Stomach (tissue), 9 donors: ENCODE measurements around the gene LUZP2. TPM values are rescaled to one million over a fixed set of nuclear protein-coding genes. Genes with fewer than 3 reads are reported as not detected.

Experiments
- DNase-seq, 2 donors: peaks; one replicate each; pipeline versions ENCODE4 v3.0.0 to v3.0.0-alpha.2; 2013 to 2019
- H3K27ac ChIP-seq, 5 donors: fragments of 200-600 bp in 4 of 5; sonication (generic) in 4 of 5; one replicate each; pipeline ENCODE4 v1.5.1; 2013 to 2019; ENCODE audit warnings: mild to moderate bottlenecking in 1 of 5, moderate library complexity in 1 of 5
- H3K27me3 ChIP-seq, 3 donors: fragments of 200-600 bp; sonication (generic); one replicate each; pipeline ENCODE4 v1.5.1; 2017 to 2019; ENCODE audit warnings: mixed run types in 1 of 3
- H3K36me3 ChIP-seq, 4 donors: fragments of 200-600 bp; sonication (generic); 1 replicate in 3 of 4; 2 replicates in 1 of 4; pipeline ENCODE4 v1.5.1; 2016 to 2019
- H3K4me1 ChIP-seq, 4 donors: fragments of 200-600 bp; sonication (generic); one replicate each; pipeline ENCODE4 v1.5.1; 2016 to 2019
- H3K4me3 ChIP-seq, 4 donors: fragments of 200-600 bp; sonication (generic) in 3 of 4; one replicate each; pipeline ENCODE4 v1.5.1; 2016 to 2019; ENCODE audit warnings: mild to moderate bottlenecking in 1 of 4
- H3K9me3 ChIP-seq, 4 donors: fragments of 200-600 bp; sonication (generic); one replicate each; pipeline ENCODE4 v1.5.1; 2016 to 2019
- EP300 ChIP-seq: sonication (generic); formaldehyde crosslinking; IDR thresholded peaks from one replicate; pipeline ENCODE4 v1.6.1; 2017; ENCODE audit warnings: antibody characterized with exemption
- POLR2A ChIP-seq, 4 donors: fragments of 450-650 bp; IDR thresholded peaks; one replicate each; pipeline ENCODE4 v1.6.1; 2016; ENCODE audit warnings: antibody characterized with exemption in 4 of 4, control low read depth in 2 of 4, mild to moderate bottlenecking in 1 of 4, moderate library complexity in 1 of 4
- POLR2AphosphoS5 ChIP-seq, 3 donors: sonication (generic); formaldehyde crosslinking; IDR thresholded peaks; one replicate each; pipeline ENCODE4 v1.6.1; 2016; ENCODE audit warnings: antibody characterized with exemption in 3 of 3
- WGBS, 5 donors: extraction: QIAGEN DNeasy Blood & Tissue Kit in 3 of 5; methylation state at CpG; one replicate each; pipeline versions ENCODE4 v1.1.5 to v1.1.7; 2013 to 2018; 5-methylcytosine and 5-hydroxymethylcytosine counted together
- intact Hi-C: fragments of 100-400 bp; cut with DNase I; formaldehyde crosslinking; loops from one replicate; pipeline ENCODE4 v1.15.1; 2023; ENCODE audit warnings: low total_unique reads
- polyA plus RNA-seq, 3 donors: library from polyadenylated mRNA; stranded (reverse); fragments of 200-250 nt; gene quantifications; one replicate each; pipeline ENCODE4 v1.2.3, GENCODE V29; 2013
- total RNA-seq, 5 donors: library from RNA; depleted of rRNA; stranded (reverse); fragments of >200 nt; gene quantifications; one replicate each; pipeline versions ENCODE4 v1.1.0 to v1.2.3, GENCODE V29; 2014 to 2016
- TF ChIP-seq, protein P1 (sequence below), 7 experiments: fragments of 450-650 bp in 4 of 7; fragments of 200-600 bp in 3 of 7; sonication (generic) in 3 of 7; IDR thresholded peaks; one replicate each; pipeline ENCODE4 v1.5.1; 2016 to 2019; ENCODE audit warnings: antibody characterized with exemption in 7 of 7, control low read depth in 2 of 7, mild to moderate bottlenecking in 1 of 7
- donor health status: healthy with polysubstance abuse.
- donor health status: Bipolar disorder and iron deficiency.
- donor health status: healthy.

LUZP2 gene
- total and polyA plus RNA-seq, 8 donors, result 0.06 to 6.8 (median 0.23) TPM; not detected in 4

DNA sequence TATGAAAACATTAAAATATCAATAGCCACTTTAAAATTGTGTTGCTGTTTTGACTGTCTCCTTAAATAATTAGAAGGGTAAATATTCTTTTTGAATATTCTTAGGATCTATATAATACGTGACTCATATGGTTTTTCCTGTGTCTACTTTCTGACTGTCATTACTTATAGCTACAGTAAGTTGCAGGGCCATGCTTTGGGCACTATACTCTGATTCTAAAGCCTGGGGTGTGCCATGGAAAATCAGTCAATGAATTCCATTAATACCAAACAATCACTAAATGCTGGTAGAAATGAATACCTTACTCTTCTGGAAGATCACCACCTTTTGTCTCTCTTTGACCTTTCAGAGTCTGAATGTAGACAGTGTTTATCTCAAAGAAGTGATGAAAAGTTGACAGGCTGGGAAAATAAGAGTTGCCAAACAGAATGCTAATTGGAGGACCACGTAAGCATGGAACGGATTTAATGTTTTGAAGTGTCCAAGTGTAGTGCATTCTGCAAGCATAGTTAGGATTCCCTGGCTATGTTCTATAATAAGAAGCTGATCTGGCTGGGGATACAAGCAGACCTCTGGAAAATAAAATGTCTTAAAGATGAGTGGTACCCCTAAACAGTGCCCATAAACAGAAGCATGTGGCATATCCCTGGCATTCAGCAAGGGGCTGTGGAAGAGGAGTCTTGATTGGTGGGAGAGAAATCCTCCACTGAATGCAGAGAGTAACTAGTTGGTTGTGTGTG lies 16.8 kb downstream of the LUZP2 start:
- no peak overlapping the region for H3K4me3 ChIP-seq
- no peaks in the 10 kb centered on the region for H3K27me3 ChIP-seq
- WGBS, 5 donors, result 73 to 87% (median 84%) methylated on average over 3 of the region's 3 CpGs
- TF ChIP-seq POLR2AphosphoS5 (IDR thresholded peaks at IDR 0.05) (no peak), POLR2A (IDR thresholded peaks at IDR 0.05) (no peak), EP300 (no peak)
- TF ChIP-seq, protein P1, sequence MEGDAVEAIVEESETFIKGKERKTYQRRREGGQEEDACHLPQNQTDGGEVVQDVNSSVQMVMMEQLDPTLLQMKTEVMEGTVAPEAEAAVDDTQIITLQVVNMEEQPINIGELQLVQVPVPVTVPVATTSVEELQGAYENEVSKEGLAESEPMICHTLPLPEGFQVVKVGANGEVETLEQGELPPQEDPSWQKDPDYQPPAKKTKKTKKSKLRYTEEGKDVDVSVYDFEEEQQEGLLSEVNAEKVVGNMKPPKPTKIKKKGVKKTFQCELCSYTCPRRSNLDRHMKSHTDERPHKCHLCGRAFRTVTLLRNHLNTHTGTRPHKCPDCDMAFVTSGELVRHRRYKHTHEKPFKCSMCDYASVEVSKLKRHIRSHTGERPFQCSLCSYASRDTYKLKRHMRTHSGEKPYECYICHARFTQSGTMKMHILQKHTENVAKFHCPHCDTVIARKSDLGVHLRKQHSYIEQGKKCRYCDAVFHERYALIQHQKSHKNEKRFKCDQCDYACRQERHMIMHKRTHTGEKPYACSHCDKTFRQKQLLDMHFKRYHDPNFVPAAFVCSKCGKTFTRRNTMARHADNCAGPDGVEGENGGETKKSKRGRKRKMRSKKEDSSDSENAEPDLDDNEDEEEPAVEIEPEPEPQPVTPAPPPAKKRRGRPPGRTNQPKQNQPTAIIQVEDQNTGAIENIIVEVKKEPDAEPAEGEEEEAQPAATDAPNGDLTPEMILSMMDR (IDR thresholded peaks at IDR 0.05), result no peak
- DNase-seq, result no peak
- H3K27ac ChIP-seq, result no peak overlapping the region
- no peaks in the 10 kb centered on the region for H3K9me3 ChIP-seq
- no peaks in the 10 kb centered on the region for H3K36me3 ChIP-seq
- H3K4me1 ChIP-seq, result no peaks in the 10 kb centered on the region
- intact Hi-C loops, result no loop called here

DNA sequence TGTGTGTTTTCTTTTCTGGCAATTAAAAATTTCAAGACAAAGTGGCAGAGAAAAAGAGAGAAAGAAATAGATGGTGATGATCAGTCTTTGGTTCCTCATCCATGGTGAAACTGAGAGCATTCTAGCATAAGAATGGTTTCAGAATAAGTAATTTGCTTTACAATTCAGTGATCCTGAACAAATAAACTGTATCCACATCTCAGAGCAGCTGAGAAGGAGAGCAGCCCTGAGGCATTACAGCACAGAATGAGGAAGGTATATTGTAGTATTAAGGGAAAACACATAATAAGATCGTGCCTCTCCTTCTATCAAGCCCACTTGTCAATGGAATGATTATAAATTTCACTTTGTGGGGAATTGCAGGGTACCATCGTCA lies 17.4 kb downstream of the LUZP2 start:
- DNase-seq, result no peak
- no peaks in the 10 kb centered on the region for H3K9me3 ChIP-seq

DNA sequence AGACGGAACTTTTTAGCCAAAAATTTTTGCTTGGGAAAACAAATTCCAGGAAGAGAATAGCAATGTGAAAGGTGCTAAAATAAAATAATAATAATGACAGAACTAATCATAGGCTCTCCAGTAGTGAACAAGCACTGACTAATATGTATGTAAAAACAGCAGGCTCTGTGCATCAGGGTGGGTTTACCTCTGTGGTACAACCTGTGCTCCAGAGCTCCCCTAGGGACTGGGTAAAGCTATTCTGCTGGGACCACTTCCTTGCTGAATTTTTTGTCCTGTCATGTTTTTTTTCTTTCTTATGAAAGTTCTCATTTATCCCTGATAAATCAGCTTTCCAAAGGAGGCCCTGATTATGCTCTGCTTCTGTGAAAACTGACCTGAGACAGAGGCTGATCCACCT lies 18.8 kb downstream of the LUZP2 start:
- 83 to 96% (median 92%) methylated on average over 1 of the region's 1 CpG for WGBS, 5 donors
- H3K9me3 ChIP-seq, result no peaks in the 10 kb centered on the region
- no peaks in the 10 kb centered on the region for H3K36me3 ChIP-seq
- no peak for DNase-seq
- TF ChIP-seq POLR2A (IDR thresholded peaks at IDR 0.05), result no peak
- no peak for TF ChIP-seq EP300
- TF ChIP-seq, protein P1 (IDR thresholded peaks at IDR 0.05), result no peak
- TF ChIP-seq POLR2AphosphoS5 (IDR thresholded peaks at IDR 0.05), result no peak
- intact Hi-C loops, result no loop called here
- H3K4me1 ChIP-seq, result no peaks in the 10 kb centered on the region
- H3K27me3 ChIP-seq, result no peaks in the 10 kb centered on the region
- no peak overlapping the region for H3K4me3 ChIP-seq
- H3K27ac ChIP-seq, result no peak overlapping the region

More for the DNA sequence above, 17.4 kb downstream of the LUZP2 start:
- TF ChIP-seq, protein P1 (IDR thresholded peaks at IDR 0.05), result no peak
- TF ChIP-seq EP300, result no peak
- TF ChIP-seq POLR2AphosphoS5 (IDR thresholded peaks at IDR 0.05), result no peak
- no peak for TF ChIP-seq POLR2A (IDR thresholded peaks at IDR 0.05)
- H3K27ac ChIP-seq, result no peak overlapping the region
- H3K4me3 ChIP-seq, result no peak overlapping the region
- H3K27me3 ChIP-seq, result no peaks in the 10 kb centered on the region
- no peaks in the 10 kb centered on the region for H3K36me3 ChIP-seq
- WGBS, 5 donors, result 54 to 73% (median 69%) methylated on average over 2 of the region's 2 CpGs
- H3K4me1 ChIP-seq, result no peaks in the 10 kb centered on the region
- intact Hi-C loops, result no loop called here

DNA sequence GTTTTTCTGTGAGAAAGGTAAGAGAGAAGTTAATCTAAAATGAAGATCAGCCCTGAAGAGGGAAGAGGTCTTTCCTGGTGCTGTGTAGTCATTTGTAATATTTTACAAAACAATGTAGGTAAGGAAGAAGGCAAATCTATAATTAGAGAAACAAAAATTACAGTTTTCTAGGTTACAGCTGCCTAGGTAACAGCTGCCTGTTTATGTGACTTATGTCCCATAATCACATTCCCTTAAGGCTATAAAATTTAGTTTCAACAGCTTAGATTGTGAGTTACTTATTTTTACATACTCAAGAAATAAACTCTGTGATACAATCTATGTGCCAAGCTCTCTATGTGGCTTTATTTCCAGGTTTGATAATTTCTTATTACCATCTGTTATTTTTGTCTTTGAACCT lies 19.8 kb downstream of the LUZP2 start:
- no peak for DNase-seq
- Histone ChIP-seq H3K4me1 (no peaks in the 10 kb centered on the region), H3K27me3 (no peaks in the 10 kb centered on the region), H3K4me3 (no peak overlapping the region), H3K27ac (no peak overlapping the region), H3K9me3 (no peaks in the 10 kb centered on the region), H3K36me3 (no peaks in the 10 kb centered on the region)
- TF ChIP-seq POLR2A (IDR thresholded peaks at IDR 0.05) (no peak), POLR2AphosphoS5 (IDR thresholded peaks at IDR 0.05) (no peak)
- TF ChIP-seq, protein P1 (IDR thresholded peaks at IDR 0.05), result no peak
- intact Hi-C loops, result no loop called here
